NCI-H82 treated with DMSO at 0.1 percent for 48 hours (cell line): ENCODE data around the gene STAMBPL1.
A peak's percentile ranks its signal among the peaks of the same experiment; 100 is the strongest.
"Not testable (repeated sequence)": the region's sequence is repeated elsewhere in the genome, so short reads cannot be mapped to it uniquely, and the experiment has no call there.

ENCODE experiments used
- DNase-seq: peaks from one replicate; lab custom pipeline; 2025; ENCODE audit not compliant: unreplicated experiment; lab: John Stamatoyannopoulos, UW

STAMBPL1 gene

DNA sequence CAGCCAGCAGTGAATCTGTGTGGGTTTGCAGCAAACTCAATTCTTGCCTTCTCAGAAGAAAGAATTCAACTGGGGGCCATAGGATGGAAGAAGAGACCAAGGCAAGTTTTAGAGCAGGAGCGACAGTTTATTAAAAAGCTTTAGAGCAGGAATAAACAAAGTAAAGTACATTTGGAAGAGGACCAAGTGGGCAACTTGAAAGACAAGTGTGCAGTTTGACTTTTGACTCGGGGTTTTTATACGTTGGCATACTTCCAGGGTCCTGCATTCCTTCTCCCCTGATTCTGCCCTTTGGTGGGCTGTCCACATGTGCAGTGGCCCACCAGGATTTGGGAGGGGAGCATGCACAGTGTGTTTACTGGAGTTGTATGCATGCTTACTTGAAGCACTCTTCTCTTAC is 25.4 kb upstream of the STAMBPL1 start:
- DNase-seq = no peak

DNA sequence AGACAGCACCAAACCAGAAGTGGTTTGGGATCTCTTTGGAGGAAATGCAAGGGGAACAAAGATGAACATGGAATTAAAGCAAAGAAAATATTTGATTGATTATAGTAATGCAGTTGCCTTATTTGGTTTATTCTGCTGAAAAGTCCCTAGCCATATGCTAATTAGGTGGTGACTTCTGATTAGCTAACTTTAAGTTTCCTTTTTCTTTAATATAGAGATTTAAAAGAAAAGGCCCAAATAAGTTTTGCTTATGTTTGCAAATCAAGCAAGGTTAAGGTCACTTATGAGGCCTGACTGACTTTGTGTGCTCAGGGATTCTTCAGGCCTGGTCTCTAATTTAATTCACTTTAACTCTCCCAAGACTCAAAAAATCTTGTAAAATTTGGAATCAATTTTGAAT is 22.2 kb upstream of the STAMBPL1 start:
- no peak for DNase-seq

DNA sequence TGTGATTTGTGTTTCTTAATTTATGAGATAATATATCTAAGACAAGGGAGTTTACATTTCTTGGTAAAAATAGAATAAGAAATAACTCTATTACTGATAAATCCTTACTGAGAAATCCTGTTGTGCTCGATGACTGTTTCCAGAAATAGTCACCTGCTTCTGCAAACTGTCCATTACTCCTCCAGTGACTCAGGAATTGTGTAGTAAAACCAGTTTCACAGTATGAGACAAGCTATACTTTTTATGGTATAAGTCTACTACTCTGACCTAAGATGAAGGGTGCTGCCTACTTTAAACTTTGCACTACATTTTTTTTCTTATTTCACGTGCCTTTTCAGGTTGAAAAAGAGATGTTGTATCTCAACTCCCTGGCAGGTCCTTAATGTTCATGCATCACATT is 21.6 kb upstream of the STAMBPL1 start:
- DNase-seq = no peak

DNA sequence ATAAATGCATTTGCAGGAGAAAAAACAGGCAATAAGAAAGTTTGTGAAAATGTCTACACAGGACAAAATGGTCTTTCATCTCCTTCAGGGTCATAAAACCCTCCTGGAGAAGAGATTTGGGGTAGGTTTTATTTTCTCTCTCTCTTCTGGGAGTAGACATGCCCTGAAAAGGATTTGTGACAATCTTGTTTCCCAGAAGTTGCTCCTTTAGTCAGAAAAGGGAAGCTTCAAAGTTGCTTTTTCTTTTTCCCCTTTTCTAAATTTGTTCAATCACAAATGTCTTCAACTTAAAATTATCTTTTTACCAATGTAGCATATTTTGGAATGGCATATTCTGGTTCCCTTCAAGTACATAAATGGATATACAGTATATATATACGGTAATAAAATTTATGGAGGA is 19.0 kb upstream of the STAMBPL1 start:
- no peak for DNase-seq

DNA sequence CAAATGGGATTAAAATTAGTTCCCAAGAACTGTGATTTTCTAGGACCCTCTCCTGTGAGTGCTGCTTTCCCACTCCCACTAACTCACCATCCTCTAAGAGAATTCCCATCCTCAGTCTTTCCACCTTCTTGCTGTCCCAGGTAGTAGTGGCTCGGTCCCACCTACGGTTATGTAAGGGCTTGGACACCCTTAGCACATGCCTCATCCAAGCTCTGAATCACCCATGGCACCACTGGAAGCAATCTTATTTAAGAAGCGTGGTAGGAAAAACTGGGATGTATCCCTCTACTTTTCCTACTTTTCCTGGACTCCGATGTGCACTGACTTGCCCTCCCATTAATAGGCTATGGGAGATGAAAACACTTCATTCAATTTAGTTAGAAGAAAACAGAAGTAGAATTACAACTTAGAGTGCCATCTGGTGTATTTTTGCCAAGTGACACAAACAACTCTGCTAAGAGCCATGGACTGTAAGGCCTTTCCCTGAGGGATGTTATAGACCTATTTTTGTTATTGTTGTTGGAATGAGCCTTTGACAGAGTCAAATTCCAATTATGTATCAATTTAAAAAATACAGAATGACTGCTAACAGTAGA is 14.7 kb upstream of the STAMBPL1 start:
- DNase-seq = no peak

DNA sequence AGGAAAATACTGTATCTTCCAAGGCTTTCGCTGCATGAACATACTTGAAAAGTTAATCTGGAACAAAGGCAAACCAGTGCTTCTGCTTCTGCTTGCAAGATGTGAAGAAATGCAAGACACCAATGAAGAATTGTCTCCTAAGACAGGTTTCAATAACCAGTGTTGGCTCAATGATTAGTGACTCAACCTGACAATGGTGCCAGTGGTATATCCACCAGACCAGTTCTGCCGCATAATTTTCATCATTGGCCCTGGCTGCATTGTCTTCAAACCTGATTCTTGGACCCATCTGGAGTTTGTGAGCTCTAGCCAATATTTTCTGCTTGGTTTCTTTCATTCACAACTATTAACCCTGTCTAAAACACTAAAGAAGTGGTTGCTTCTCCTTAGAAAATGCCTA is 13.6 kb upstream of the STAMBPL1 start:
- no peak for DNase-seq

DNA sequence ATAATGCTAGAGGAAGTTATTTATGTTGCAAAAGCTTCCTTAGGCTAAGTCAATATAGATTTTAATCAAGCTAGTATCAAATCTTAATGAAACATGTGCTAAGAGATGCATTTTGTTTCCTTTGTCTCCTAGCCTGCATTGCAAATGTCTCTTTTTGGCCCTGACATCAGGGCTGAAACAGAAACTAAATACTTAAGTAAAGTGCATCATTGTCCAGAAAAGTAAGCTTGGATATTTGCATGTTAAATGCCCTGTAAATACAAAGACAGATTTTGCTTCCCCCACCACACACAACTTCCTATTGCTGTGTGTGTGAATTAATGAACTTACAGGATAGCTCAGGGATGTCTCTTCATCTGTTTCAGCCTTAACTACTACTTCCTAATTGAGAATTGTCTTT is 10.0 kb upstream of the STAMBPL1 start:
- no peak for DNase-seq

DNA sequence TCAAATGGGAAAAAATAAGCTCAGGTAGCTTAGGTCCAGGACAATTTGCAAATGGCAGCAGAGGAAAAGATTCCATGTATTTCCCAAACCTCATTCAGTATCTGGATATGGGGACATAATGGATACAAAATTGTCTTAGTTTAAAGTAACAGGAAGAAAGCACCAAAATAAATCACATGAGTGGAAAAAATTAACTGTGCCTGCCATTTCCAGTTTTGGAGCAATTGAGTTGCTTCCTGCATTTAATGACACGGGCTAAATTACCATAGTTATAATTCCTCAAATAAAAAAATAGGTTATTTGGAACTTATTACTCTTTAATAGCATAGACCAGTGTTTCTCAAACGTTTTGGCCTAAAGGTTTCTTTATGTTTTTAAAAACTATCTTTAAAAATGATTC is 6.3 kb upstream of the STAMBPL1 start:
- DNase-seq = no peak

DNA sequence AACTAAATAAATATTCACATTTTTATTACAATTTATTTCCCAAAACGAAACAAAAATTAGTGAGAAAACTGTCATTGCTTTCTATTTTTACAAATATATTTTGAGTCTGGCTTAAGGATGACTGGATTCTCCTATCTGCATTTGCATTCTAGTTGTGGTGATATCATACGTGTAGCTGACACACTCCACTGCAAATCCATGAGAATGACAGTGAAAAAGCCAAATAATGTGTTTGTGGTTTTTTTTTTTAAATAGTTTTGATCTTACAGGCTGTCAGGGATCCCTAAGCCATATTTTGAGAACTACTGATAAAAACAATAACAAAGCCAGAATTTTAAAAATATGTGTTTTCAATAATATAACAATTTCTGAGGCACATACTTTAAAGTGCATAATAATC is 5.8 kb upstream of the STAMBPL1 start:
- DNase-seq = no peak

DNA sequence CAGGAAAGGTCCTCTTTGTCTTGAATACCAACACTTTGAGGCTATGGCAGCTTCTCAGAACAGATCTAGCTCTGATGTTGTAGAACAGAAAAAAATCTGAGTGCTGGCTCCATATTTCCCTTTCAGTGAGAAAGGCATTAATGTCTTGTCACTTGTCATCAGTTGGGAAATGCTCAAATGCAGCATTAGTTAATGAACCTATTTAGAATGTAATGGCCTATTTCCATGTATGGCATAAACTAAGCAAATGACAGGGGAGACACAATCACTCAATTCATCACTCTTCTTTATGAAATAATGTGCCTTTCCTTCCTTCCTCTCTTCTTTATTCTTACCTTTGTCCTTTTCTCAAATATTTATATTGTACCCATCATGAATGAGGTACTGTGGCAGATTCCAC is 5.0 kb upstream of the STAMBPL1 start:
- DNase-seq = no peak

DNA sequence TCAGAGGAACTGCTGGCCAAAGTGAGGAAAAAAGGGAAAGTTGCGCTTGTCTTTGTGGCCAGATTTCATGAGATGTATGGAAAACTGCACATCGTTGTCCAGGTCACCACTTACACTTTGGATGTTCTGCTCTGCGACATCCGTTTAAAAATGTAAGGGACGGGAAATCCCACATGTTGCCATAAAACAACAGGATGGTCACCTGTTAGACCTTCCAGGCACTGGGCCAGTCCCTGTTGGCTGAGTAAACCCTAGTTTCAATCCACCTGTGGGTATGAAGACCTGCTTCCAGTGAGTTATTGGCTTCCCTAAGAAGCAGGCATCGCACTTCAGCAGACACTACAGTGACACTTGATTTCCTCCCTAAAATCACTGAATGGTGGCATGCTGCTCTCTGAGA is 2.7 kb upstream of the STAMBPL1 start:
- DNase-seq = no peak

DNA sequence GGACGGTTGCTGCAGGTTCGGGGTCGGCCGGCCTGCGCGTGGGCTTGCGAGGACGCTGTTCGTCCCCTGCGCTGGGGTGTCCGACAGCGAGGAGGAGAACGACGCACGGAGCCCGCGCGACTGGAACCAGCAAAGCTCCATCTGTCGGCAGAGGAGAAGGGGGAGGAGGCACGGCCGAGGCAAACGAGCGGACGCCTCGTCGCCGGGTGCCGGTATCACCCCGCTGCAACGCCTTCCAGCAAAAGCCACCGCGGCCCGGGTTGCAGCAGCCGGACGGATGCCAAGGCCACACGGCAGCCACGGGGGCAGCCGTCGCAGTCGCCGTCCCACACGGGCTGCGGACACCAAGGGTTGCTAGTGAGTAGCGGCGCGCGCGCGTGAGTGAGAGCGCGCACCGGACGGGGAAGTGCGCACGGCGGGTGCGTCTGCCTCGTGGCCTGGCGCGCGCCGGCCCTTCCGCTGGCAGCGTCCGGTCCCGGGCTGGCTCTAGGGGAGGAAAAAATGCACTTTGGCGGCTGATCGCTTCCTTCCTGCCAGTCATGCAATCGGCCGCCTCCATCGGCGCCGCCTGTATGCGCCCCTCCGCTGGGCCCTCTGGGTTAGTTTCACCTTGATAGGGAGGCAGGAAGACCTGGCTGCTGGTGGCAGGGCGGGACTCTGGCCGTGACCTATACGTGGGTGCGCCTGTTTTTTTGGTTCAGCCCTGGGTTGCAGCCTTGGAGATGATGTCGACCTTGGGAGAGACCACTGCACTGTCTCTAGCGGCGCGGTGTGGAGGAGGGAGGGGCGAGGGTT is 434 bp downstream of the STAMBPL1 start:
- DNase-seq = peak; percentile 31

DNA sequence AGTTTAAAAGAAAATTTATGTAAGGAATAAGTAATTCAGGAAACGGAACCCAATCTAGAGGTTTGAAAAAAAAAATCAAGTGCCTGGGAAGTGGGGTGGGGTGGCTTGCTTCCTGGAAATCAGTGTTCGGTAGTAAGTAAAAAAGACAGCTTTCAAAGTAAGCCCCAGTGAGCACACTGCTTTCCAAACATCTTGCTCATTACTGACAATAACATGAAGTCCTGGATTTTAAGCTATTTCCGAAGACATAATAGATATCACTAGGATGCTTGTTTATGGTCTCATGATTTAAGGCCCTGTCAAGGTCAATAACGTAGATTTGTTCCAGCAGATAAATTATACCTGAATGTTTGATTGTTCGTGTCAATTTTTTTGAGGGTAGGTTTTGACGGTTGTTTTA is 1.3 kb downstream of the STAMBPL1 start:
- DNase-seq = no peak

DNA sequence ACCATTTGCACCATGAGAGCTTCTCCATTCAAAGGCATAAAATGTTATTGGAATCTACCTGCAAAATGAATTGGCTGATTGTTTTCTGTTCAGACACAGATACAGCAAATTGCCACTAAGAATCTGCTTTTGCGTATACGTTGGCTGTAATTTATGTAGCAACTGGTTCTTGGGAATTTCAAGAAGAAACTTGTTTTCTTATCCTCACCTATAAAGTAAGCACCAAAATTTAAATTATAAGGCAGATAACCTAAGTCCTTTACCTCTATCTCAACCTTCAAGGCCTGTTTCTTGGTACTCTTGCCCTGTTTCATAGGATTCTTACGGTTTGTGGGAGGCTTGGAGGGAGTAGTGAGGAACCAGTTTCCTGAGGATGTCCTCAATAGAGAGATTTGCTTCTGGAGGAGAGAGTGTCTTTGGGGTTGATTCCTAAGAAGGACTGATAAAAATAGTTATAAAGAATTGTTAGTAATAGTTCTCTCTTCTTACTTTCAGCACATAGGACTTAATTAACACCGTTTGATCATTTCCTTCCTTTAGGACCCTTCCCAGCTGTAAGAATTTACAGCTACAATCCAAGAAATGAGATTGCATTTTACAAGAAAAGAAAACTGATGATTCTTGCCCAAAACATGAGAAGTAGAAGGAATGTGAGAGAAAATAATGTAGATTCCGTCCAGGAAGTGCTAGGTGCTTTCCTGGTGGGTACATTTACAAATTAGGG is 2.0 kb downstream of the STAMBPL1 start:
- DNase-seq = no peak

DNA sequence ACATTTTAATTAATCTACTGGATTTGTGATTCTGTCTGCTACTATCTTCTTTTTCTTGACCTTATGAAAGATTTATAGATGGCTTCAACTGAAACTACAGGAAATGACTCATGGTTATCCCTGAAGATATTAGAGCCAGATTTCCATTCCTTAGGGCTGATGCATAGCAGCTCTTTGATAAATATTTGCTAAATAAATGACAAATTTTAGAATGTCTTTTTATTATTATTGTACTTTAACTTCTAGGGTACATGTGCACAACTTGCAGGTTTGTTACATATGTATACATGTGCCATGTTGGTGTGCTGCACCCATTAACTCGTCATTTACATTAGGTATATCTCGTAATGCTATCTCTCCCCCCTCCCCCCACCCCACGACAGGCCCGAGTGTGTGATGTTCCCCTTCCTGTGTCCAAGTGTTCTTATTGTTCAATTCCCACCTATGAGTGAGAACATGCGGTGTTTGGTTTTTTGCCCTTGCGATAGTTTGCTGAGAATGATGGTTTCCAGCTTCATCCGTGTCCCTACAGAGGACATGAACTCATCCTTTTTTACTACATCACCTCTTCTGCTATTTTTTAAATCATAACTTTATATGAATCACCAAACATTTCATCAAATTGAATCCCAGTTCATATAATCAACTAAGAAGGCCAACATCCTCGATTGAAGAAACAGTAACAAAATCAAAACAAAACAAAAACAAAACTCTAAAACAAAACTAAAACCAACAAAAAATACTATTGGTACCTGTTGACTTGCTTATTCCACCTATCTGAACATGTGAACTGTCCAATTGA is 2.8 kb downstream of the STAMBPL1 start:
- DNase-seq = not testable (repeated sequence)

DNA sequence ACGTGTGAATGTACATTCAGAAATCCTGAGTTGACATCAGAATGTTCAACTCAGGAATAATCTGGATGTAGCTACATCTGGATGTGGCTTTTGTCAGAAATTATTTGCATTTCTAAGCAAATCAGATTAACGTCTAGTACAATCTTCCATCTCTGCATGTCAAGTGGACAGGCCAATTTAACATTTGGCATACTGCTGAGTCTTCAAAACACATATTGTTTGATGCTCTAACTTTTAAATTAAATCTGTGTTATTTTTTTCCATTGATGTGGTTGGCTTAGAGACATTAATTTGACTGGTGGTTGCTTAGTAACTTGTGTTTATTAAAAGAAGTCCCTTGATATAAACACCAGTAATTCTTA is 3.4 kb downstream of the STAMBPL1 start:
- no peak for DNase-seq

DNA sequence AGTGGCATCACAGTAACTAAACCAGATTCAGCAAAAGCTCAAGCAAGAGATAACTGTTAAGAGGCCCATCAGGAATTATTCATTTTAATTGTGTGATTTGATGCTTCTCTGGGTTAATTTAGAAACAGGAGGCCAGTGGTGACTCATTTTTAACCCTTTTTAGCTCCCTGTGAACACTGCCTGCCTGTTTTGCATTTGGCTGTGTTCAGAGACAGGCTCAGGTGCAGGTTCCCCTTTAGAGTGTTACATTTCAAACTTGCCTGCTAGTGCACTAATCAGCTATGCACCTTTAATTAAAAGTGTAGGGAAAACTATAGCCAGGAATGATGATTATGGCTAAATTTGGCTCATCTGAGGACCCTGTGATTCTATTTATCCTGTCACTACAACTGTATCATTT is 6.5 kb downstream of the STAMBPL1 start:
- no peak for DNase-seq

DNA sequence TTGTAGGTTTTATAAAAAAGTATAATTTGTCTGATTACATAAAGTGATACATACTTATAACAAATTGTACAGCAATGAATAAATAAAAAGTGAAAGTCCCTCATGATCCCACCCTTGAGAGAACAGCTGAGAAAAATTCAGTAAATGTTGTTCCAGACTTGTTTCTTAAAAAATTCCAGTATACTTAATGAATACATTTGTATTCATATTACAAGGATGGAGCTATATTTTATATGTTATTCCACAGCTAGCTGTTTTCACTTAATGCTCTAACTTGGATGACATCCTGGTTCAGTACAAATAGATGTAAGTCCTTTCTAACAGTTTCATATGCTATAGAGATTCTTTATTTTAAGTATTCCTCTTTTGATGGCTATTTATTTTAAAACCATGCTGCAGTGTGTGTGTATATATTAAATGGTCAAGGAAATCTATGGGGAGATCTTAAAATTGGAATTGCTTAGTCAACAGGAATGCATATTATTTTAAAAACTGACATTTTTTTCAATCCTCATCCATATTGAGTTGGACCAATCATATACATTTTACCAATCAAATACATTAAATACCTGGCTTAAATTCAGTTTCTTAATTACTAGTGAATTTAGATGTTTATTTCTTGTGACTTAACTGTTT is 8.9 kb downstream of the STAMBPL1 start:
- no peak for DNase-seq

DNA sequence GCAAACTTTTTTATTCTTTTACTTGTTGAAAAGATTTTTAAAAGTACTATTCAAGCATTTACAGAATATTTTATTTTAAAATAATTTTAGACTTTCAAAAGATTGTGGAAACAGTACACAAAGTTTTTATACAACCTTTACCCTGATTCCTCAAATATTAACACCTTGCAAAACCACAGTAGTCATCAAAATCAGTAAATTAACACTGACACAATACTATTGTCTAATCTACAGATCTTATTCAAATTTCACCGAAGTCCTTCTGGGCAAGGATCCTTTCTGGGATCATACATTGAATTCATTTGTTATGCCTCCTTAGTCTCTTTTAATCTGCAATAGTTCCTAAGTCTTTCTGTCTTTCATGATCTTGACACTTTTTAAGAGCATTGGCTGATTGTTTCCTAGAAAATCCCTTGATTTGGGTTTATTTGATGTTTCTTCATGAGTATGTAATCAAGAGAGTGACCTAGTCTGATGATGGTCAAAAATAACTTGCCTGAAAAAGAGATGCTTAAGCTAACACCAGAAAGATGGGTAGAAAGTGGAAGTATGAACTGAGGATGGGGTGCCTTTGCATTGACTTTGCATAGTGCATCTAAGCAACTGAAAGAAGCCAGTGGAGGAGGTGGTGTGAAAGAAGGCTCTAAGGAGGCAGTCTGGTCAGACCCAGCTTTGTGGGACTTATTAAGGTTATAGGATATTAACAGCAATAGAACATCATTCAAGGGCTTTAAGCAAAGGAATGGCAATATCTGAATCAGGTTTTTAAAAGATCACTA is 9.7 kb downstream of the STAMBPL1 start:
- DNase-seq = no peak

DNA sequence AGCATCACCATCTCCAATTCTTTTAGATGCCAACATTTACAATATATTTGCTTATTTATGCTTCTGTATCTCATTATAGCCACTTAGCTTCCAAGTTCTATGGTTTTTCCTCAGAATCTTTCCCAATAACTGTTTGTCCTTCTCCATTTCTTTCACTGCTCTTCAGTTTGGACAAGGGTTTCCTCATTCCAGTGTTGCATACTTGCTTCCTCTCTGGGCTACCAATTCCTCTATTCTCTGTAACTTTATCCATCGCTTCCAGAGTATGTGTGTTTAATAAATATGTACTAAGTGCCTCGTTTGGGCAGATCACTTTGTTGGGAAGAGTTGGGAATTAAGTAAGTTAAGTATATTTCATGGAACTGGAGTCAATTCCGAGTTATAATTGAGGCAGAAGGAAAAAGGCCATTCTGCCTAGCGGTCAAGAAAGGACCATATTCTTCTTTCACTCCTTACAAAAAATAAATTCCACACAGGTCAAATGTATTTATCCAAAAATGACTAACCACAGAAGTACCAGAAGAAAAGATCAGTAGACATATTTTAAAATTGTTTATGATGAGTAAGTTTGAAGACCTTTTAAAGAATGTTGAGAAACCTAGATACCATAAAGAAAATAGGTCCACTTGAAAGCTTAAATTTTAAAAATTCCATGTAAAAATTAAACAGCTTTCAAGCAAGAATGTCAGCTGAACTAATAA is 10.8 kb downstream of the STAMBPL1 start:
- DNase-seq = no peak
